HG03280 (cell line): ENCODE results near the gene LONRF2.

Experiments used
- ATAC-seq: cut with Tn5 transposase; IDR thresholded peaks from one replicate; pipeline ENCODE4 v1.9.1; 2021; ENCODE audit warnings: mild to moderate bottlenecking, moderate library complexity; ENCODE audit not compliant: unreplicated experiment

Gene LONRF2

GRCh38 chr2:100301881-100302584 lies 20.3 kb downstream of the LONRF2 start:
- no peak for ATAC-seq

- ATAC-seq = no peak
Observed at GRCh38 chr2:100299548-100299947, 22.8 kb downstream of the LONRF2 start.

GRCh38 chr2:100297511-100297910 lies 24.8 kb downstream of the LONRF2 start:
- no peak for ATAC-seq

- no peak for ATAC-seq
Observed at GRCh38 chr2:100294162-100294497, 28.2 kb downstream of the LONRF2 start.

- no peak for ATAC-seq
Observed at GRCh38 chr2:100293341-100294161, 28.8 kb downstream of the LONRF2 start.

- no peak for ATAC-seq
Observed at GRCh38 chr2:100292022-100292580, 30.2 kb downstream of the LONRF2 start.

GRCh38 chr2:100291152-100291970 lies 30.9 kb downstream of the LONRF2 start:
- no peak for ATAC-seq

GRCh38 chr2:100290718-100291151 lies 31.6 kb downstream of the LONRF2 start:
- no peak for ATAC-seq

- no peak for ATAC-seq
Observed at GRCh38 chr2:100289020-100289419, 33.3 kb downstream of the LONRF2 start.

GRCh38 chr2:100286318-100286717 lies 36.0 kb downstream of the LONRF2 start:
- ATAC-seq = no peak

- no peak for ATAC-seq
Observed at GRCh38 chr2:100285691-100286090, 36.6 kb downstream of the LONRF2 start.

- ATAC-seq = no peak
Observed at GRCh38 chr2:100285011-100285410, 37.3 kb downstream of the LONRF2 start.

GRCh38 chr2:100283724-100284501 lies 38.4 kb downstream of the LONRF2 start:
- ATAC-seq = no peak

- ATAC-seq = no peak
Observed at GRCh38 chr2:100281521-100282438, 40.5 kb downstream of the LONRF2 start.

GRCh38 chr2:100279586-100280534 lies 42.4 kb downstream of the LONRF2 start:
- ATAC-seq = no peak

- ATAC-seq = no peak
Observed at GRCh38 chr2:100278986-100279385, 43.3 kb downstream of the LONRF2 start.

- ATAC-seq = no peak
Observed at GRCh38 chr2:100278501-100278900, 43.8 kb downstream of the LONRF2 start.

- ATAC-seq = no peak
Observed at GRCh38 chr2:100277540-100278207, 44.6 kb downstream of the LONRF2 start.
